Activated CD4-positive, alpha-beta T cell treated with anti-CD3 and anti-CD28 coated beads, Interleukin-2, Interleukin-6, amounts not matched to agents 100 ng/mL and 50 ng/mL, durations not matched to agents 16 hours and 8 hours (primary cell): ENCODE results near the gene FADS3.
A peak's percentile ranks its signal among the peaks of the same experiment; 100 is the strongest.

ENCODE experiments used
- DNase-seq: peaks from one replicate; pipeline ENCODE4 v3.0.0-alpha.2; 2020

Gene FADS3

GRCh38 chr11:61875698-61876097 lies 15.6 kb downstream of the FADS3 start:
- no peak for DNase-seq

GRCh38 chr11:61874853-61875252 lies 16.5 kb downstream of the FADS3 start:
- no peak for DNase-seq

GRCh38 chr11:61874377-61874809 lies 17.0 kb downstream of the FADS3 start:
- DNase-seq: no peak

- no peak for DNase-seq
Observed at GRCh38 chr11:61873588-61874376, 17.6 kb downstream of the FADS3 start.

- no peak for DNase-seq
Observed at GRCh38 chr11:61872935-61873565, 18.3 kb downstream of the FADS3 start.

- peak; percentile 79 for DNase-seq
Observed at GRCh38 chr11:61871158-61871597, 20.2 kb downstream of the FADS3 start.

GRCh38 chr11:61870541-61871031 lies 20.8 kb downstream of the FADS3 start:
- no peak for DNase-seq

- DNase-seq: no peak
Observed at GRCh38 chr11:61869708-61870451, 21.5 kb downstream of the FADS3 start.

- no peak for DNase-seq
Observed at GRCh38 chr11:61869429-61869707, 22.0 kb downstream of the FADS3 start.

GRCh38 chr11:61868571-61869428 lies 22.5 kb downstream of the FADS3 start:
- no peak for DNase-seq

GRCh38 chr11:61866958-61867343 lies 24.4 kb downstream of the FADS3 start:
- DNase-seq: no peak

GRCh38 chr11:61866231-61866957 lies 25.0 kb downstream of the FADS3 start:
- no peak for DNase-seq

GRCh38 chr11:61864814-61865775 lies 26.2 kb downstream of the FADS3 start:
- no peak for DNase-seq

- DNase-seq: no peak
Observed at GRCh38 chr11:61863548-61864081, 27.7 kb downstream of the FADS3 start.

GRCh38 chr11:61862714-61863547 lies 28.4 kb downstream of the FADS3 start:
- no peak for DNase-seq

GRCh38 chr11:61861634-61862033 lies 29.7 kb downstream of the FADS3 start:
- DNase-seq: no peak

GRCh38 chr11:61860054-61860903 lies 31.1 kb downstream of the FADS3 start:
- no peak for DNase-seq

- no peak for DNase-seq
Observed at GRCh38 chr11:61855939-61856680, 35.2 kb downstream of the FADS3 start.
